CD4-positive, alpha-beta T cell treated with Interleukin-12 subunit alpha and Interleukin-12 subunit beta, for 1 hour (primary cell): ENCODE measurements around the gene ALDH1A1.
A peak's percentile ranks its signal among the peaks of the same experiment; 100 is the strongest.
"Not testable (repeated sequence)": the region's sequence is repeated elsewhere in the genome, so short reads cannot be mapped to it uniquely, and the experiment has no call there.

Experiments used
- DNase-seq: peaks from one replicate; pipeline ENCODE4 v3.0.0-alpha.2; 2020

The ALDH1A1 gene

GRCh38 chr9:72888943-72889342 lies 63.9 kb downstream of the ALDH1A1 start:
- no peak for DNase-seq

DNA sequence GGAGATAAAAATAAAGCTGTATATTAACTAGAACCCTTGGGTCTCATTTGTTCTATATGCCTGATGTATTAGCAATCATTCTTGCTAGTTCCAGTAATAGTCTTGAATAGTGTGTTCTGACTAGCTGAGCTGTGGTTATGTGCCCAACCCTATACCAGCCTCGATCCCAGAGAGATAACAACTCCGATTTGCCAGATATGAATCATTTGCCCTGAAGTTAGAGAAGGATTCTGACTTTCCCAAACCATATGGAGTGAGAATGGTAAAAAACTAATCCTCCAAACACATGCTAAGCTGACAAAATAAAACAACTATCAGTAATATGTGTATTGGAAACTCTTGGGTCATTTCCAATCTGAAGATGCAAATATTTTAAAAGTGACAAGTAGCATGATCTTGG lies 64.8 kb downstream of the ALDH1A1 start:
- DNase-seq = no peak

GRCh38 chr9:72886386-72886785 lies 66.5 kb downstream of the ALDH1A1 start:
- no peak for DNase-seq

DNA sequence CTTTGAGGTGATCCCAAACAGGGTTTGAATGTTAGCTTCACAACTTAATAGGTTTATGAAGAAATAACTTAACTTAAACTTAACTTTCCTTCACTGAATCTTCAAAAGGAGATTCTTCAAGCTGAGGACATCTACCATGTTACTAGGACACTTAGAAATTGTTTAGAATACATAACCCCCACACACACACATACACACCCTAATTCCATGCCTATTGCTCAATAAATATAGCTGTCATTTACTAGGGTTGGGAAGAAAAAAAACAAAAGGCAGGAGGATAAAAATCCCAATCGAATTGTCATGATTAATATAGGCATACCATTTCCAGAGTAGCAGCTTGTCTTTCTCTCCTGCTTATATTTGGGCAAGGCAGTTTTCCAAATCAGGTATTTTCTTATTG lies 68.3 kb downstream of the ALDH1A1 start:
- no peak for DNase-seq

GRCh38 chr9:72883875-72884274 lies 69.0 kb downstream of the ALDH1A1 start:
- no peak for DNase-seq

DNA sequence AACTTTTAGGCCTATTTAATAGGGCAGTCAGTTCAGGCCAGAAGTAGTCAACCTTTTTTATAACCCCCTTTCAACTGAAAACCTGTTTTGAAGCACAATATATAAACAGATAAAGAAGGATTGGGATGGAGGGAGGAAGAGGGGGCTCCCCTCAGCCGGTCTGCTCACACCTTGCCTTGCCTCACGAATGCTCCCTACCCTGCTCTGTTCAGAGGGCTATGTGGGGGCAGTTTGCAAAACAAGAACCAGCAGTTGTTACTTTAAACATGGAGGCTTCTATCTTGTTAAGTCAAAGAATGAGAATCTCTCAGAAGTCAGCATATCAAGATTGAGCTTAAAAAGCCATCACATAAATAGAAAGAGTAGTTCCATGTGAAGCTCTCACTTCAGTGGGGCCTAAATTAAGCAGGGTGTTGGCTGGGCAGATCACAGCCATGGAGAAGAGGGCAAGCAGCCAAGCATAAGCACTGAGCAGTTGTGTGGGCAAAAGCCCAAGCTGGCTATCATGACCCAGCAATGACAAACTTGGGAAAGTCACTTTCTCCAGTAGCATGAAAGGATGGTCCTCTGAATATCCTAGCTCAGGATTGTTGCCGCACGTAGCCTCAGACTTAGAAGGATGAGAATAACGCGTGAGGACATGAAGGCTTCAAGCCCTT lies 70.6 kb downstream of the ALDH1A1 start:
- no peak for DNase-seq

DNA sequence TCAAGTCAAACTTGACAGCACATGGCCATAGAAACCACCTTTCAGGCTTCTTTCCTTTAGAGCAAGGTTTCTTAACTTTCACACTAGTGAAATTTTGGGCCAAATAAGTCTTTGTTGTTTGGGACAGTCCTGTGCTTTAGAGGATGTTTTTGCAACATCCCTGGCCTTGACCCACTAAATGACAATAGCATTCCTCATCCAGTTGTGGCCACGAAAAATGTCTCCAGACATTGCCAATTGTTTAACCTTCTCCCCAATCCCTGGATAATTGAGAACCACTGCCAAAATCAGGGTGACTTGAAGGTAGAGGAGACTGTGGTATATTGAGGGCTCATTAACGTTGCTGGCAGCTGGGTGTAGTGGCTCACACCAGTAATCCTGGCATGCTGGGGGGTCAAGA lies 72.0 kb downstream of the ALDH1A1 start:
- no peak for DNase-seq

DNA sequence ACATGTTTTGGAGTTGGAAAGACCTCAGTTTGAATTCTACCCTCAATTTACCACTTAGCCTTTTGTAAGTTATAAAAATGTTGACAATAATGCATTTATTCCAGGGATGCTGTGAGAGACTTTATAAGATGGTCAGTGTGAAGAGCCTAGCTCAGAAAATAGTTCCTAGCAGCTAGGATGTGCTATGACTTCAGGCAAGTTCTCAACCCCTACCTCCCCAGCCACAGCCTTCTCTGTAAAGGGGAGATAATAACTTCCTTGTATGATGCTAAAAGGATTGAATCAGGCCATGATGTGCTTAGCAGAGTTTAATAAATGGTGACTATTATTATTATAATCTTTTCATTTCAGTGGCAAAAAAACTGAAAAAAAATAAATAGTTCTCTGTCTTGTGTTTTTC lies 77.6 kb downstream of the ALDH1A1 start:
- no peak for DNase-seq

- DNase-seq = no peak
Measured at GRCh38 chr9:72874344-72874743, 78.5 kb downstream of the ALDH1A1 start.

DNA sequence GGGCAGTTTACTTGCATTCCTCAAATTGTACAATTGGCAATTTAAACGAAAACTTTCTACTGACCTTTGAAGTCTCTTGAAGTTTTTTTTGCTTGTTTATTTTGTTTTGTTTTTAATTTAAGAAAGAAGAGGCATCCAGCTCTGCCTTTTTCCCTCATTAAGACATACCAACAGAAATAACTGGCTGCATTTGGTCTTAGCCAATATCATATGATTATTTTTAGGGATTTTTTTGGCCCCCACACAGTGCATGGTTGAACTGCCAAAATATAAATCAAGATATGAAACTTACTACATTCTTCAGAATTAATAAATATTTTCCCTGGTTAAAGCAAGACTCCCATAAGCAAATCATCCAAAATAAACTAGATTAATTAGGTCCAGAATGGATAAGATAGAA lies 79.4 kb downstream of the ALDH1A1 start:
- no peak for DNase-seq

DNA sequence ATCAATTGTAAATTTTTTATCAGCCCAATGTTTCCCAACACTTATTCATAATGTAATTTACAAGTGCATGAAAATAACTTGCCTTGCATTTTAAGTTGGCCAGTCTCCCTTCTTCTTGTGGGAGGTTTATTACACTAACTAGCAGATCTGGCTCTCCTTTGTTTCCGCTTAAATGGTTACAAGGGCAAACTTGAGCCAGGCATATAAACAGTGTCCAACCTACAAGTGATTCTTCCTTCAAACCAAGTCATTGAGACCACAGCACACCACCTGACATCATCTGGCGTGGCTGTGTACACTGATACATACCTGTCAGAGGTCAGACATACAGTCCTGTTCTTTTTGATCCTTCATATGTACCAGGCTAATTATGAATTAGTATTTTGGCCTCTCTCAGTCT lies 80.1 kb downstream of the ALDH1A1 start:
- no peak for DNase-seq

- no peak for DNase-seq
Measured at GRCh38 chr9:72871685-72872084, 81.2 kb downstream of the ALDH1A1 start.

DNA sequence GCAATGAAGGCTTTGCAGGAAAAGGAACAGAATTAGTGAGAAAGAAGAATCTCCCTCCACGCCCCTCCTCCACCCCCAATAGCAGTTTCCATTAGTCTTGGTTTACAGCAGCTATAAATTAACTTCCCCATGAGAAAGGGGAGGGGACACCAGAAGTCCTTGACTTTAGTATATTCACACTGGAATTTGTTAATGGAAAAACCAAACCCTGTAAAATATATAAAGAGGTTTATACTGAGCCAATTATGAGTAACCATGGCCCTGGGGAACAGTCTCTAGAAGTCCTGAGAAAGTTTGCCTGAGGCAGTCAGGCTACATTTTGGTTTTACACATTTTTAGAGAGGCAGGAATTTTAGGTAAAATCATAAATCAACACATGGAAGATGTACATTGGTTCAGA lies 88.5 kb downstream of the ALDH1A1 start:
- no peak for DNase-seq

DNA sequence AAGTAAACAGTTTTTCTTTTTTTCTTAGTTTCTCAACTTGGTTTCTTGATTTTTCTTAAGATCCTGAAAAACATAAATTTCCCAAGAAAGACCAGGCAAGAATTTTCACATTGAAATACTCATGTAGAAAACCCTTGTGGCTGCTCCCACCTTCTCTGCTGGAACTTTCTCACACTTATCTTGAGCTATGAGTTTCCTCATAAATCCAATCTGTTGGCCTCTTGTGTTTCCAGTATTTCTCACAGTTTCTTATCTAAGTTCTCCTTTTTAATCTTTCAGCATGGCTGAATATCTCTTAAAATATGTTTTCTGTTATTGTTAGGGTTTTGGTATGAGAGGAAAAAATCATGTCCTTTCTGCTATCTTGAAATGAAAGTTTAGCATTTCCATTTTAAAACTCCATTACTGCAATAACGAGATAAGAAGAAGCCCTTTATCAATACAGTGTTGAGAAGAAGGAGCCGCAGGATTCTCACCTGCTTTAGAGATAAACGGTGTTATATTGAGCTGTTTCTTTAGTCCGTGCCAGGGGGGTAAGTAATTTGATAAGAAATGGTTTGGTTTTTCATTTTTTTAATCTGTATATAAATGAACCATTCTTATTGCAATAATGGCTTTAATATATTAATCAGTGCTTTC lies 89.3 kb downstream of the ALDH1A1 start:
- no peak for DNase-seq

GRCh38 chr9:72862788-72863187 lies 90.1 kb downstream of the ALDH1A1 start:
- DNase-seq = not testable (repeated sequence)

- no peak for DNase-seq
Measured at GRCh38 chr9:72858089-72858912, 94.6 kb downstream of the ALDH1A1 start.

- no peak for DNase-seq
Measured at GRCh38 chr9:72857624-72857996, 95.2 kb downstream of the ALDH1A1 start.

GRCh38 chr9:72856972-72857623 lies 95.8 kb downstream of the ALDH1A1 start:
- DNase-seq = peak; percentile 5

DNA sequence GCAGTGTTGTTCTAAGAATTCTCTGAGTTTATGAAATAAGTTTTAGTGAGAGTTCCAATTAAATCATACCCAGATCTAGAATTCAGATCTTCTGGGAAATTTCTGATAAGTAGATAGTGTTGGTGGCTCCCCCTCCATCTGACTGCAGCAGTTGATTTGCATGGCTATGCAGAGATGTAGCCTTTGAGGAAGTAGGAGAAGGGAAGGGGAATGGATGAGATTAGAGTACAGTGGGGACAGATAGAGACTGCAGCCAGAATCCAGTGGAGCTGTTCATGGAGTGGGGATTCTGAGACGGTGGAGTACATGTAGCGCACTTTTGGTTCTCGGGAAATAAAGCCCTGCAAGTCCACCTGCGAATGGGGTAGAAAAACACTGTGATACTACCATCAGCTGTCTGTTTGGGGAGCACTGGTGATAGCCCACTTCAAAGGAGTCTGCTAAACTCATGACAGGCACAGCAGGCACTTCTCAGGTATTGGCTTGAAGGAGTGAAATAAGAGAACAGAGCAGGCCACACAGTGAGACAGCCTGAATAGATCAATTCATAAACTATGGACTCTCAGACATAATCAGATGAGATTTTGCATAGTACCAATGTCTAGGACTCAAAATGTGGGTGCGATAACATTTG lies 96.8 kb downstream of the ALDH1A1 start:
- no peak for DNase-seq

- DNase-seq = no peak
Measured at GRCh38 chr9:72855321-72855720, 97.5 kb downstream of the ALDH1A1 start.
